ENCODE measurements around the gene ZC3H15. TPM values are rescaled to one million over a fixed set of nuclear protein-coding genes. Genes with fewer than 3 reads are reported as not detected.

Gene ZC3H15
- total RNA-seq, 6 experiments from 2014 or later, result 20.7 to 41.2 (median 30.5) TPM

DNA sequence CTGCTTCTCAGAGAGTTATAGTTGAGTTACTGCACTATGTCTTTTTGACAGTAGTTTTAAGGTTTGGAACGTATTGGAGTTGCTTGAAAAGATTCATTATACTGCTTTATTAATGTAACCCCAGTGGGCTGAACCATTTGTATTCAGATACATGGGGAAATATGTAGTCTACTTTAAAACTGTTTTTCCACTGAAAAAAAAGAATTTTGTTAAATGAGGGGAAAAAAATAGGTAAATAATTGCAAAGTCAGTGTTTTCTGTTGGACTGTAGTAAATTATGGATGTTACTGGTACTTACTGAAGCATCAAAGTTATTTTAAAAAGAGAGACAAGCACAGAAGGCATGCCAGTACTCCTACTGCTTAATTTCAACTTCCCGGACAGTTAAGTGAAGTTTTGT lies 36.4 kb downstream of the ZC3H15 start:
- WGBS (ENCODE audit: insufficient coverage, low coverage, low lambda C conversion rate, missing lambda C conversion rate), result 78% methylated on average over 2 of the region's 2 CpGs
- no peak for TF ChIP-seq POLR2A (IDR thresholded peaks at IDR 0.05)
- TF ChIP-seq, protein P1, sequence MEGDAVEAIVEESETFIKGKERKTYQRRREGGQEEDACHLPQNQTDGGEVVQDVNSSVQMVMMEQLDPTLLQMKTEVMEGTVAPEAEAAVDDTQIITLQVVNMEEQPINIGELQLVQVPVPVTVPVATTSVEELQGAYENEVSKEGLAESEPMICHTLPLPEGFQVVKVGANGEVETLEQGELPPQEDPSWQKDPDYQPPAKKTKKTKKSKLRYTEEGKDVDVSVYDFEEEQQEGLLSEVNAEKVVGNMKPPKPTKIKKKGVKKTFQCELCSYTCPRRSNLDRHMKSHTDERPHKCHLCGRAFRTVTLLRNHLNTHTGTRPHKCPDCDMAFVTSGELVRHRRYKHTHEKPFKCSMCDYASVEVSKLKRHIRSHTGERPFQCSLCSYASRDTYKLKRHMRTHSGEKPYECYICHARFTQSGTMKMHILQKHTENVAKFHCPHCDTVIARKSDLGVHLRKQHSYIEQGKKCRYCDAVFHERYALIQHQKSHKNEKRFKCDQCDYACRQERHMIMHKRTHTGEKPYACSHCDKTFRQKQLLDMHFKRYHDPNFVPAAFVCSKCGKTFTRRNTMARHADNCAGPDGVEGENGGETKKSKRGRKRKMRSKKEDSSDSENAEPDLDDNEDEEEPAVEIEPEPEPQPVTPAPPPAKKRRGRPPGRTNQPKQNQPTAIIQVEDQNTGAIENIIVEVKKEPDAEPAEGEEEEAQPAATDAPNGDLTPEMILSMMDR (IDR thresholded peaks at IDR 0.05), result no peak
- Histone ChIP-seq H3K9me3 (no peaks in the 10 kb centered on the region), H3K27me3 (no peaks in the 10 kb centered on the region), H3K36me3 (peaks cover 0 to 4% (median 0%) of the 10 kb centered on the region in 4 donors), H3K27ac (no peak overlapping the region), H3K4me3 (no peak overlapping the region), H3K4me1 (no peaks in the 10 kb centered on the region)
- DNase-seq (no peak), ATAC-seq (no peak)
- intact Hi-C loops (cut with DNase I), result no loop called here

DNA sequence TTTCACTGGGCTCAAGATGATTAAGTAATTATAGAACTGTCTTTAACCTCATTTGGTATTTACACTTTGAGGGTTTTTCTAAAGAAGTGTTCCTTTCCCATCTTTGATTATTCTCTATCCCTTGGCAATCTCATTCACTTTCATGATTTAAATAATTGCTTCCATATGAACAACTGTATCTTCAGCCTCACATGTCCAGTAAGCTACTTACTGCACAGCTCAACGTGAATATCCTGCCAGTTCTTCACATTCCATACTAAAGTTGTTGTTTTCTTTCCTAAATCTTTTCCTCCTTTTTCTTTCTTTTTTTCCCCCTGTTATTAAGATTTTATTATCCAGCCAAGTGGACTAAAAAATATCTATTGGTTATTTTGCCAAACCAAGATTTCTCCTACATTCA lies 37.7 kb downstream of the ZC3H15 start:
- WGBS (ENCODE audit: insufficient coverage, low coverage, low lambda C conversion rate, missing lambda C conversion rate), result 69% methylated on average over 1 of the region's 1 CpG
- no peaks in the 10 kb centered on the region for H3K4me1 ChIP-seq
- ATAC-seq (no peak), DNase-seq (no peak)
- no peak overlapping the region for H3K4me3 ChIP-seq
- H3K9me3 ChIP-seq, result no peaks in the 10 kb centered on the region
- H3K27me3 ChIP-seq, result no peaks in the 10 kb centered on the region
- H3K36me3 ChIP-seq, result peaks cover 0 to 4% (median 0%) of the 10 kb centered on the region in 4 donors
- intact Hi-C loops (cut with DNase I), result no loop called here
- no peak overlapping the region for H3K27ac ChIP-seq
- no peak for TF ChIP-seq POLR2A (IDR thresholded peaks at IDR 0.05)
- TF ChIP-seq, protein P1 (IDR thresholded peaks at IDR 0.05), result no peak

DNA sequence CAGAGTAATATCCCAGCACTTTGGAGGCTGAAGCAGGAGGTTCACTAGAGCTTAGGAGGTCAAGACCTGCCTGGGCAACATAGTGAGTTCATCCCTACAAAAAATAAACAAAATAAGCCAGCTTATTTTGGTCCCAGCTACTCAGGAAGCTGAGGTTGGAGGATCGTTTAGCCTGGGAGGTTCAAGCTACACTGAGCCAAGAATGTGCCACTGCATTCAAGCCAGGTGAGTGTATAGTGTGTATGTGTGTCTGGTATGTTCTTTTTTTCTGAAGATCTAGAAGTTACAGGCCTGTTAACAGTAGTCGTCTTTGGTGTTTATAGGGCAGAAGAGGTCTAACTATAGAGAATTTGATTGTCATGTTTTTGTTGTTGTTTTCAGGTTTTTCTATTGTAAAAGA lies 40.2 kb downstream of the ZC3H15 start:
- WGBS (ENCODE audit: insufficient coverage, low coverage, low lambda C conversion rate, missing lambda C conversion rate), result 52% methylated on average over 2 of the region's 2 CpGs
- H3K4me3 ChIP-seq, result no peak overlapping the region
- no peaks in the 10 kb centered on the region for H3K4me1 ChIP-seq
- peaks cover 0 to 1% (median 0%) of the 10 kb centered on the region in 4 donors for H3K36me3 ChIP-seq
- H3K27ac ChIP-seq, result no peak overlapping the region
- H3K27me3 ChIP-seq, result no peaks in the 10 kb centered on the region
- no peaks in the 10 kb centered on the region for H3K9me3 ChIP-seq
- no peak for DNase-seq
- TF ChIP-seq, protein P1 (IDR thresholded peaks at IDR 0.05), result no peak
- TF ChIP-seq POLR2A (IDR thresholded peaks at IDR 0.05), result no peak
- intact Hi-C loops (cut with DNase I), result no loop called here
- no peak for ATAC-seq

DNA sequence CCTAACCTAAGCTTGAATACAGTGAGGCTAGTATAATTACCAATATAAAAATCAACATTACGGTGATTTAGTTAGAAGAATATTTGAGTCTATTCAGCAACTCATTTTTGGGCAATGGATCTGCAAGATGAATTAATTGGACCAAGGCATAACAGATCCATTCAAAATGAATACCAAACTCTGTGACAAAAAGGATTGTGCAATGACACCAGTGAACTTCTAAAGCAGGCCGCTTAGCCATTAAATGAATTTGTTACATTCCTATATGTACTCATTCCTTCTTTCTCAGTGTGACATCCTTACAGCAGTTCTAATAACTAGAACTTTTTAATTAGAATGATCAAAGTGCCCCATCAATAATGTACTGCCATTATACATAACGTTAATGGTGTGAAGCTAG lies 44.3 kb downstream of the ZC3H15 start:
- TF ChIP-seq POLR2A (IDR thresholded peaks at IDR 0.05), result no peak
- TF ChIP-seq, protein P1 (IDR thresholded peaks at IDR 0.05), result no peak
- DNase-seq (no peak), ATAC-seq (no peak)
- Histone ChIP-seq H3K4me3 (no peak overlapping the region), H3K4me1 (peaks cover 0 to 6% (median 0%) of the 10 kb centered on the region in 4 donors), H3K36me3 (no peaks in the 10 kb centered on the region), H3K27ac (no peak overlapping the region), H3K27me3 (no peaks in the 10 kb centered on the region), H3K9me3 (no peaks in the 10 kb centered on the region)
- intact Hi-C loops (cut with DNase I), result no loop called here
- WGBS (ENCODE audit: insufficient coverage, low coverage, low lambda C conversion rate, missing lambda C conversion rate), result 85% methylated on average over 3 of the region's 3 CpGs

DNA sequence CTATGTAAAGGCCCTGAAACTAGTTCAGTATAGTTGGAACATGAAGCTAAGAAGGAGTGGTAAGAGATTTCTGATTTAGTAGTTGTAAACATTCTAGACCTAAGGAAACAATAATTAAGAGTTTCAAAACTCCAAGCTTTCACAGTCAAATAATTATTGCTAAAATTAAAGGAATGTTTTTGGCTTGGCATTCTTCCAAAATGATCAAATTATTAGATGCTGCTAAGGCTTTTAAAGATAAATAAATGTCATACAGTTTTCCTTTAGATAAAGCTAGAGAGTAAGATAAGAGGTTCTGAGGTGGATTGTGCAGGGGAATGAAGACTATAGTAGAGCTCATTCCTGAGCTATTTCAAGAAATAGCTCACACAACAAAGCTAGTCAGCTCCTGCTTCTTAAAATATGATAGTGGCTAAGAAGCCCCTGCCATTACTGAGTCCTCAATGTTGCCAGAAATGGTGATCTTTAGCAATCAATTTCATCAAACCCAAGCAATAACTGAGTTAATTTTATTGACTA lies 45.3 kb downstream of the ZC3H15 start:
- DNase-seq (no peak), ATAC-seq (no peak)
- Histone ChIP-seq H3K27me3 (no peaks in the 10 kb centered on the region), H3K36me3 (no peaks in the 10 kb centered on the region), H3K9me3 (no peaks in the 10 kb centered on the region), H3K4me3 (no peak overlapping the region), H3K27ac (no peak overlapping the region), H3K4me1 (peaks cover 0 to 6% (median 0%) of the 10 kb centered on the region in 4 donors)
- TF ChIP-seq POLR2A (IDR thresholded peaks at IDR 0.05), result no peak
- TF ChIP-seq, protein P1 (IDR thresholded peaks at IDR 0.05), result no peak
- intact Hi-C loops (cut with DNase I), result no loop called here

Data from right lobe of liver (tissue), 6 donors.